H1 (cell line): ENCODE measurements around the gene DOCK9. TPM values are rescaled to one million over a fixed set of nuclear protein-coding genes. Genes with fewer than 3 reads are reported as not detected.

Source experiments
- CTCF ChIA-PET: fragments of 300-600 bp; sonication (Branson Sonifier 250); formaldehyde crosslinking; loops from one replicate; lab custom pipeline; 2021; ENCODE audit not compliant: partially characterized antibody; lab: Charles Lee
- POLR2A ChIA-PET: fragments of 300-600 bp; sonication (Branson Sonifier 250); formaldehyde crosslinking; loops from one replicate; lab custom pipeline; 2021; ENCODE audit warnings: inconsistent platforms; ENCODE audit not compliant: partially characterized antibody; lab: Charles Lee
- DNase-seq, 2 experiments: peaks; one replicate each; pipeline versions ENCODE4 v3.0.0 to v3.0.0-alpha.2; 2010 to 2022; ENCODE audit warnings: low spot score in 2 of 2, low read depth in 1 of 2, mixed read lengths in 1 of 2
- FAIRE-seq: peaks from 2 replicates; lab custom pipeline; 2011; peaks lifted over from hg19 to GRCh38; lab: Jason Lieb, UNC
- H2AFZ ChIP-seq: 2 replicates; pipeline ENCODE4 v1.8.1; 2012; ENCODE audit warnings: low read length, inconsistent platforms
- H2AK5ac ChIP-seq: 2 replicates; pipeline ENCODE4 v1.6.1; 2013; ENCODE audit warnings: low read depth, low read length
- H2BK120ac ChIP-seq: replicated peaks from 2 replicates; pipeline ENCODE3; 2013; ENCODE audit warnings: low read depth, low read length, inconsistent platforms
- H2BK12ac ChIP-seq: 2 replicates; pipeline ENCODE4 v1.6.1; 2013; ENCODE audit warnings: low read depth, low read length
- H2BK15ac ChIP-seq: 2 replicates; pipeline ENCODE4 v1.6.1; 2013; ENCODE audit warnings: low read length
- H2BK20ac ChIP-seq: 2 replicates; pipeline ENCODE4 v1.6.1; 2013; ENCODE audit warnings: low read length
- H2BK5ac ChIP-seq: 2 replicates; pipeline ENCODE4 v1.6.1; 2013; ENCODE audit warnings: low read depth, low read length
- H3K14ac ChIP-seq: 2 replicates; pipeline ENCODE4 v1.6.1; 2013; ENCODE audit warnings: inconsistent platforms; ENCODE audit not compliant: insufficient read length
- H3K18ac ChIP-seq: 2 replicates; pipeline ENCODE4 v1.6.1; 2013; ENCODE audit warnings: low read length; ENCODE audit errors: extremely low read depth
- H3K23ac ChIP-seq: 2 replicates; pipeline ENCODE4 v1.6.1; 2013; ENCODE audit warnings: inconsistent platforms; ENCODE audit not compliant: insufficient read length
- H3K23me2 ChIP-seq: 2 replicates; pipeline ENCODE4 v1.6.1; 2013; ENCODE audit warnings: low read depth, low read length
- H3K27ac ChIP-seq: 2 replicates; pipeline ENCODE4 v1.6.1; 2011; ENCODE audit warnings: low read depth, low read length, inconsistent platforms
- H3K27me3 ChIP-seq, 4 experiments: replicated peaks in 1 of 4; 1 replicate in 1 of 4; 2 replicates in 3 of 4; pipeline versions ENCODE4 v1.6.1 to v1.8.1; 2011 to 2013; ENCODE audit warnings: low read length in 3 of 4, mild to moderate bottlenecking in 3 of 4, inconsistent platforms in 2 of 4, mixed read lengths in 2 of 4, moderate library complexity in 1 of 4; ENCODE audit not compliant: control insufficient read depth in 3 of 4, insufficient read depth in 3 of 4; ENCODE audit errors: extremely low read depth in 1 of 4
- H3K36me3 ChIP-seq, 4 experiments: 2 replicates each; pipeline versions ENCODE4 v1.6.1 to v1.8.1; 2011 to 2013; ENCODE audit warnings: mild to moderate bottlenecking in 4 of 4, low read length in 3 of 4, moderate library complexity in 2 of 4, control low read depth in 1 of 4, inconsistent platforms in 1 of 4; ENCODE audit not compliant: insufficient read depth in 4 of 4, control insufficient read depth in 2 of 4
- H3K4ac ChIP-seq: replicated peaks from 2 replicates; pipeline ENCODE3; 2013; ENCODE audit warnings: low read length, low read depth, mixed read lengths, inconsistent platforms; ENCODE audit not compliant: insufficient read length
- H3K4me1 ChIP-seq, 4 experiments: replicated peaks in 1 of 4; 1 replicate in 1 of 4; 2 replicates in 3 of 4; pipeline versions ENCODE4 v1.6.1 to v1.8.1; 2011 to 2013; ENCODE audit warnings: low read length in 3 of 4, inconsistent platforms in 2 of 4, mixed read lengths in 1 of 4; ENCODE audit not compliant: insufficient read depth in 4 of 4, control insufficient read depth in 3 of 4
- H3K4me2 ChIP-seq, 2 experiments: 2 replicates each; pipeline versions ENCODE4 v1.6.1 to v1.8.1; 2011 to 2013; ENCODE audit warnings: low read depth in 2 of 2, low read length in 2 of 2, control low read depth in 1 of 2, inconsistent platforms in 1 of 2, mild to moderate bottlenecking in 1 of 2; ENCODE audit not compliant: insufficient read depth in 1 of 2
- H3K4me3 ChIP-seq, 4 experiments: fragments of 200-600, 300-600 bp in 1 of 4; sonication (generic), shearing (Covaris generic), sonication (Bioruptor Twin) in 1 of 4; 2 replicates each; pipeline versions ENCODE4 v1.5.1 to v1.8.1; 2011 to 2016; ENCODE audit warnings: low read length in 4 of 4, low read depth in 3 of 4, control low read depth in 2 of 4, inconsistent platforms in 2 of 4, mild to moderate bottlenecking in 2 of 4, mixed read lengths in 1 of 4, moderate library complexity in 1 of 4; ENCODE audit not compliant: insufficient read depth in 2 of 4; ENCODE audit errors: extremely low read depth in 1 of 4
- H3K56ac ChIP-seq: replicated peaks from 2 replicates; pipeline ENCODE3; 2013; ENCODE audit warnings: low read depth, mild to moderate bottlenecking, mixed read lengths, low read length, inconsistent platforms; ENCODE audit not compliant: insufficient read length
- H3K79me1 ChIP-seq: 2 replicates; pipeline ENCODE4 v1.6.1; 2013; ENCODE audit warnings: low read depth, low read length, control low read depth
- H3K79me2 ChIP-seq, 2 experiments: 2 replicates each; pipeline versions ENCODE4 v1.6.1 to v1.8.1; 2012 to 2013; ENCODE audit warnings: low read length in 2 of 2, mild to moderate bottlenecking in 2 of 2, inconsistent platforms in 1 of 2; ENCODE audit not compliant: insufficient read depth in 2 of 2, control insufficient read depth in 1 of 2
- H3K9ac ChIP-seq, 4 experiments: replicated peaks in 1 of 4; 1 replicate in 1 of 4; 2 replicates in 3 of 4; pipeline versions ENCODE4 v1.6.1 to v1.8.1; 2011 to 2013; ENCODE audit warnings: low read depth in 3 of 4, low read length in 3 of 4, control low read depth in 2 of 4, mild to moderate bottlenecking in 2 of 4, moderate library complexity in 2 of 4, inconsistent platforms in 1 of 4; ENCODE audit errors: extremely low read depth in 1 of 4
- H3K9me3 ChIP-seq, 2 experiments: 2 replicates each; pipeline versions ENCODE4 v1.6.1 to v1.8.1; 2012 to 2013; ENCODE audit warnings: mild to moderate bottlenecking in 2 of 2, moderate library complexity in 2 of 2, control low read depth in 1 of 2, inconsistent platforms in 1 of 2, low read depth in 1 of 2, low read length in 1 of 2, mixed read lengths in 1 of 2; ENCODE audit not compliant: insufficient read depth in 2 of 2
- H4K20me1 ChIP-seq, 2 experiments: replicated peaks in 1 of 2; 2 replicates each; pipeline versions ENCODE3 to v1.8.1; 2011 to 2013; ENCODE audit warnings: inconsistent platforms in 2 of 2, low read length in 2 of 2, mild to moderate bottlenecking in 1 of 2; ENCODE audit not compliant: insufficient read depth in 2 of 2, control insufficient read depth in 1 of 2
- H4K5ac ChIP-seq: 2 replicates; pipeline ENCODE4 v1.6.1; 2013; ENCODE audit warnings: low read length, low read depth, mixed read lengths, inconsistent platforms; ENCODE audit not compliant: insufficient read length
- H4K8ac ChIP-seq: 2 replicates; pipeline ENCODE4 v1.8.0; 2013; ENCODE audit warnings: mild to moderate bottlenecking, moderate library complexity, low read length, inconsistent platforms; ENCODE audit not compliant: insufficient read depth; ENCODE audit errors: extremely low read depth
- H4K91ac ChIP-seq: replicated peaks from 2 replicates; pipeline ENCODE3; 2013; ENCODE audit warnings: low read length, mixed read lengths, inconsistent platforms; ENCODE audit not compliant: insufficient read length
- BACH1 ChIP-seq: IDR thresholded peaks from 2 replicates; pipeline ENCODE4 v1.6.1; 2012; ENCODE audit warnings: low read length, improper control_type of control experiment
- EGR1 ChIP-seq: IDR thresholded peaks from 2 replicates; pipeline ENCODE4 v1.6.1; 2011; ENCODE audit warnings: low read depth, low read length, borderline replicate concordance
- EZH2 ChIP-seq: fragments of 200-600 bp; sonication (generic); IDR thresholded peaks from 2 replicates; pipeline ENCODE4 v1.7.1; 2012; ENCODE audit warnings: low read depth, mild to moderate bottlenecking, moderate library complexity, low read length, inconsistent platforms; ENCODE audit not compliant: severe bottlenecking
- SP4 ChIP-seq: IDR thresholded peaks from 2 replicates; pipeline ENCODE4 v1.6.1; 2012; ENCODE audit warnings: low read length, inconsistent platforms
- USF2 ChIP-seq: IDR thresholded peaks from 2 replicates; pipeline ENCODE4 v1.6.1; 2011; ENCODE audit warnings: low read length, improper control_type of control experiment
- WGBS, 2 experiments: shearing (Covaris generic) in 1 of 2; methylation state at CpG; one replicate each; pipeline versions ENCODE4 v1.1.6 to v1.1.7; 2013 to 2015; ENCODE audit warnings: low lambda C conversion rate in 2 of 2, mixed read lengths in 2 of 2, inconsistent platforms in 1 of 2, low coverage in 1 of 2, missing lambda C conversion rate in 1 of 2; ENCODE audit not compliant: insufficient replicate concordance in 2 of 2, insufficient coverage in 1 of 2, insufficient read length in 1 of 2; ENCODE audit errors: extremely low coverage in 1 of 2, missing lambda C conversion rate in 1 of 2; 5-methylcytosine and 5-hydroxymethylcytosine counted together
- polyA plus RNA-seq, 7 experiments: library from polyadenylated mRNA; depleted of rRNA in 3 of 7; stranded (reverse) in 5 of 7; unstranded in 2 of 7; fragments of >200 nt in 5 of 7; fragments of 200-250 nt in 2 of 7; gene quantifications; 1 replicate in 5 of 7; 2 replicates in 1 of 7; 4 replicates in 1 of 7; pipeline versions ENCODE4 v1.2.1 to v1.2.3, GENCODE V29; 2011 to 2013; ENCODE audit warnings: missing spikeins in 2 of 7, mixed read lengths in 2 of 7
- total RNA-seq: library from RNA; stranded (reverse); fragmentation: NEBNext Ultra II Directional; extraction: Animal tissue kit (Norgen Biotek cat#: 25700); gene quantifications from 2 replicates; pipeline ENCODE4 v1.2.1, GENCODE V29; 2021

Gene DOCK9
- total and polyA plus RNA-seq, 2 of the 8 experiments (the other 6 are each of a cell fraction or from before 2014, with no cell fraction given), result 21.6 to 31.5 TPM

- WGBS, 2 experiments, result 92% methylated on average over 2 of the region's 2 CpGs; no CpG with 5 or more reads in 1 of the 2 experiments
- no peak overlapping the region for H3K27ac ChIP-seq
- H4K8ac ChIP-seq, result no peak overlapping the region
- FAIRE-seq (no peak), DNase-seq (no peak)
- H3K79me2 ChIP-seq, result no peaks in the 10 kb centered on the region; a peak in 2 of 4 replicates
- no peak overlapping the region for H3K14ac ChIP-seq
- no peak overlapping the region for H2AFZ ChIP-seq
- H2BK12ac ChIP-seq, result no peak overlapping the region
- H3K4me1 ChIP-seq, result peaks cover 0 to 12% (median 7%) of the 10 kb centered on the region in 4 experiments; a peak in 4 of 7 replicates
- no peak overlapping the region for H4K5ac ChIP-seq
- no peaks in the 10 kb centered on the region for H4K20me1 ChIP-seq
- H3K4ac ChIP-seq, result no peak overlapping the region
- no peak overlapping the region for H2BK120ac ChIP-seq
- CTCF ChIA-PET, result interaction anchor here (0.6 to 1.4 kb wide), 5 partner anchors 28 to 398 kb away, joined by 3 to 4 read pairs (median 3); no protein-coding TSS in a partner anchor
- H3K9me3 ChIP-seq, result no peaks in the 10 kb centered on the region
- no peak overlapping the region for H3K18ac ChIP-seq
- no peak overlapping the region for H2BK5ac ChIP-seq
- no peaks in the 10 kb centered on the region for H3K27me3 ChIP-seq
- H2BK15ac ChIP-seq, result no peak overlapping the region
- H3K23ac ChIP-seq, result no peak overlapping the region
- no peaks in the 10 kb centered on the region for H3K36me3 ChIP-seq
- H3K4me3 ChIP-seq, result no peak overlapping the region
- H2AK5ac ChIP-seq, result no peak overlapping the region
- H3K9ac ChIP-seq, result no peak overlapping the region
- POLR2A ChIA-PET, result interaction anchor here (0.9 kb wide), 1 partner anchor 14 kb away, joined by 4 read pairs; no protein-coding TSS in a partner anchor
- no peak overlapping the region for H3K4me2 ChIP-seq
- no peak overlapping the region for H2BK20ac ChIP-seq
- H4K91ac ChIP-seq, result no peak overlapping the region
- no peak overlapping the region for H3K56ac ChIP-seq
- no peaks in the 10 kb centered on the region; the same call in 1 of the 2 replicates for H3K79me1 ChIP-seq
- no peaks in the 10 kb centered on the region for H3K23me2 ChIP-seq
- TF ChIP-seq EGR1 (no peak), EZH2 (no peak), SP4 (no peak), BACH1 (no peak), USF2 (no peak)
Measured at GRCh38 chr13:98999639-98999952, 21.7 kb upstream of the DOCK9 start.
